ENCODE results near the gene SETDB1.

SETDB1 gene

GRCh38 chr1:150965605-150966004, 39.4 kb downstream of the SETDB1 start:
- POLR2A ChIA-PET, result interaction anchor here (0.9 kb wide), 1 partner anchor 8 kb away, joined by 3 read pairs; no protein-coding TSS in a partner anchor
- no peak overlapping the region for H3K27ac ChIP-seq (ENCODE audit: extremely low read depth, low read depth, low read length)
- no peaks in the 10 kb centered on the region for H3K9me3 ChIP-seq (ENCODE audit: control insufficient read depth, insufficient read depth, low read depth, low read length)
- peaks cover 7 to 84% of the 10 kb centered on the region in 2 experiments; a peak in 2 of 3 replicates for H3K36me3 ChIP-seq (ENCODE audit: control insufficient read depth in 2 of 2, insufficient read depth in 1 of 2, low read length in 2 of 2)
- no peak overlapping the region for H3K4me3 ChIP-seq (ENCODE audit: low read depth, low read length)
- TF ChIP-seq ZNF211 (tag by site-specific recombination; IDR thresholded peaks at IDR 0.05; ENCODE audit: low read depth), result no peak
- no peak for TF ChIP-seq ZNF610 (tag by site-specific recombination; IDR thresholded peaks at IDR 0.05; ENCODE audit: borderline replicate concordance)
- no peak for TF ChIP-seq ZNF501 (tag by site-specific recombination; IDR thresholded peaks at IDR 0.05)
- TF ChIP-seq ZNF362 (tag by site-specific recombination; IDR thresholded peaks at IDR 0.05), result no peak
- TF ChIP-seq ZFP41 (tag by site-specific recombination; IDR thresholded peaks at IDR 0.05; ENCODE audit: borderline replicate concordance), result no peak
- TF ChIP-seq ZNF585B (tag by site-specific recombination; IDR thresholded peaks at IDR 0.05), result no peak
- no peak for TF ChIP-seq ZSCAN30 (tag by site-specific recombination; IDR thresholded peaks at IDR 0.05)
- no peak for TF ChIP-seq PATZ1 (tag by site-specific recombination; IDR thresholded peaks at IDR 0.05)
- TF ChIP-seq ZBTB48 (tag by site-specific recombination; IDR thresholded peaks at IDR 0.05), result no peak
- CTCF ChIA-PET, result interaction anchor here (0.5 to 2.3 kb wide), 4 partner anchors 12 to 405 kb away, joined by 3 to 14 read pairs (median 8); no protein-coding TSS in a partner anchor
- H3K4me1 ChIP-seq (ENCODE audit: control insufficient read depth, insufficient read depth, low read length), result no peaks in the 10 kb centered on the region

- Histone ChIP-seq H3K4me1 (ENCODE audit: control insufficient read depth, insufficient read depth, low read length) (no peaks in the 10 kb centered on the region), H3K27ac (ENCODE audit: extremely low read depth, low read depth, low read length) (no peak overlapping the region), H3K4me3 (ENCODE audit: low read depth, low read length) (no peak overlapping the region), H3K36me3 (ENCODE audit: control insufficient read depth in 2 of 2, insufficient read depth in 1 of 2, low read length in 2 of 2) (peaks cover 6 to 80% of the 10 kb centered on the region in 2 experiments; a peak in 2 of 3 replicates), H3K9me3 (ENCODE audit: control insufficient read depth, insufficient read depth, low read depth, low read length) (no peaks in the 10 kb centered on the region)
- ChIA-PET CTCF (interaction anchor here (0.5 to 2.3 kb wide), 4 partner anchors 11 to 405 kb away, joined by 3 to 14 read pairs (median 8); no protein-coding TSS in a partner anchor), POLR2A (interaction anchor here (0.9 kb wide), 1 partner anchor 8 kb away, joined by 3 read pairs; no protein-coding TSS in a partner anchor)
- TF ChIP-seq ZNF707 (tag by site-specific recombination; IDR thresholded peaks at IDR 0.05), result no peak
- TF ChIP-seq ZNF214 (tag by site-specific recombination; IDR thresholded peaks at IDR 0.05; ENCODE audit: borderline replicate concordance), result no peak
- TF ChIP-seq ZNF292 (tag by site-specific recombination; IDR thresholded peaks at IDR 0.05; ENCODE audit: borderline replicate concordance, low read depth), result no peak
- no peak for TF ChIP-seq ZNF561 (tag by site-specific recombination; IDR thresholded peaks at IDR 0.05; ENCODE audit: borderline replicate concordance)
- no peak for TF ChIP-seq SP3 (tag by site-specific recombination; IDR thresholded peaks at IDR 0.05)
- TF ChIP-seq ZNF549 (tag by site-specific recombination; IDR thresholded peaks at IDR 0.05), result no peak
- TF ChIP-seq ZFP3 (tag by site-specific recombination; IDR thresholded peaks at IDR 0.05; ENCODE audit: low read depth), result no peak
- TF ChIP-seq ZNF514 (tag by site-specific recombination; IDR thresholded peaks at IDR 0.05), result no peak
Measured at GRCh38 chr1:150966011-150966410, 39.8 kb downstream of the SETDB1 start.

- TF ChIP-seq ZNF48 (tag by site-specific recombination; IDR thresholded peaks at IDR 0.05) (no peak), ZNF514 (tag by site-specific recombination; IDR thresholded peaks at IDR 0.05) (no peak)
- H3K9me3 ChIP-seq (ENCODE audit: control insufficient read depth, insufficient read depth, low read depth, low read length), result no peaks in the 10 kb centered on the region
- peaks cover 19% of the 10 kb centered on the region for H3K4me1 ChIP-seq (ENCODE audit: control insufficient read depth, insufficient read depth, low read length)
- POLR2A ChIA-PET, result interaction anchor here (1.4 kb wide), 1 partner anchor 9 kb away, joined by 4 read pairs; no protein-coding TSS in a partner anchor
- no peak overlapping the region for H3K27ac ChIP-seq (ENCODE audit: extremely low read depth, low read depth, low read length)
- no peak overlapping the region for H3K4me3 ChIP-seq (ENCODE audit: low read depth, low read length)
- peaks cover 6 to 64% of the 10 kb centered on the region in 2 experiments; a peak in 2 of 3 replicates for H3K36me3 ChIP-seq (ENCODE audit: control insufficient read depth in 2 of 2, insufficient read depth in 1 of 2, low read length in 2 of 2)
- CTCF ChIA-PET, result interaction anchor here (0.8 kb wide), 1 partner anchor 16 kb away, joined by 3 read pairs; no protein-coding TSS in a partner anchor
Measured at GRCh38 chr1:150967936-150968335, 41.8 kb downstream of the SETDB1 start.

All from HEK293 (cell line).